K562 (cell line): ENCODE data around the gene TMEM203. TPM values are rescaled to one million over a fixed set of nuclear protein-coding genes. Genes with fewer than 3 reads are reported as not detected.
A peak's percentile ranks its signal among the peaks of the same experiment; 100 is the strongest.

Experiments used
- ARHGAP35 ChIP-seq: fragments of 450-650 bp; IDR thresholded peaks from 2 replicates; pipeline ENCODE4 v1.6.1; 2018; ENCODE audit not compliant: partially characterized antibody
- CUX1 ChIP-seq: fragments of 200-800 bp; sonication (Bioruptor generic); IDR thresholded peaks from 2 replicates; pipeline ENCODE4 v1.6.1; 2016; ENCODE audit warnings: missing genetic modification characterization, missing compliant biosample characterization
- FOXA1 ChIP-seq: fragments of 450-650 bp; IDR thresholded peaks from 2 replicates; pipeline ENCODE4 v1.6.1; 2016; ENCODE audit warnings: mild to moderate bottlenecking, borderline replicate concordance
- HDAC1 ChIP-seq, 2 experiments: fragments of 450-650 bp; IDR thresholded peaks; 2 replicates each; pipeline ENCODE4 v1.6.1; 2016 to 2017; ENCODE audit warnings: inconsistent platforms in 1 of 2, mild to moderate bottlenecking in 1 of 2, moderate library complexity in 1 of 2
- MAX ChIP-seq: sonication (generic); formaldehyde crosslinking; IDR thresholded peaks from 2 replicates; pipeline ENCODE4 v1.9.0; 2022; ENCODE audit warnings: mild to moderate bottlenecking, missing genetic modification reagents
- NR3C1 ChIP-seq: sonication (generic); formaldehyde crosslinking; IDR thresholded peaks from 2 replicates; pipeline ENCODE4 v1.8.1; 2022; ENCODE audit warnings: missing genetic modification reagents
- TCF7 ChIP-seq: sonication (generic); IDR thresholded peaks from 2 replicates; pipeline ENCODE4 v1.6.1; 2016; ENCODE audit warnings: antibody characterized with exemption, borderline replicate concordance
- TRIM25 ChIP-seq: fragments of 450-650 bp; IDR thresholded peaks from 2 replicates; pipeline ENCODE4 v1.7.0; 2016; ENCODE audit warnings: borderline replicate concordance
- ZFX ChIP-seq: sonication (generic); formaldehyde crosslinking; IDR thresholded peaks from 2 replicates; pipeline ENCODE4 v1.8.0; 2022; ENCODE audit warnings: mild to moderate bottlenecking, missing genetic modification reagents, moderate library complexity
- ZKSCAN8 ChIP-seq: fragments of 200-800 bp; sonication (Bioruptor generic); IDR thresholded peaks from 2 replicates; pipeline ENCODE4 v1.6.1; 2016; ENCODE audit warnings: missing genetic modification characterization, missing compliant biosample characterization
- polyA plus RNA-seq, 8 experiments: library from polyadenylated mRNA; depleted of rRNA in 4 of 8; stranded (reverse) in 5 of 8; unstranded in 3 of 8; fragments of >200 nt; fragmentation: Nextera tagmentation in 2 of 8; fragmentation: Illumina TruSeq in 1 of 8; extraction: Ambion mirVana in 2 of 8; extraction: Trizol in 1 of 8; gene quantifications; 2 replicates each; pipeline versions ENCODE4 v1.2.1 to v1.2.3, GENCODE V29; 2011 to 2014; ENCODE audit warnings: inconsistent platforms in 1 of 8, missing spikeins in 1 of 8
- total RNA-seq, 7 experiments: library from RNA; depleted of rRNA in 6 of 7; stranded (reverse); fragments of >200 nt in 6 of 7; fragmentation: Illumina TruSeq in 2 of 7; extraction: Trizol in 2 of 7; gene quantifications; 2 replicates each; pipeline versions ENCODE4 v1.2.1 to v1.2.3, GENCODE V29; 2011 to 2021; ENCODE audit warnings: low replicate concordance in 1 of 7

The TMEM203 gene
- total and polyA plus RNA-seq, 9 of the 15 experiments (the other 6 are each of a cell fraction or from before 2014, with no cell fraction given) = 8.8 to 59.5 (median 37.6) TPM

- TF ChIP-seq CUX1 (CRISPR knock-in tag) (no peak), HDAC1 (IDR thresholded peaks at IDR 0.05) (no peak), ARHGAP35 (no peak), NR3C1 (CRISPR knock-in tag) (no peak), ZKSCAN8 (no peak), FOXA1 (no peak), MAX (CRISPR knock-in tag) (peak; percentile 50; the same call in 1 of the 2 replicates), ZFX (CRISPR knock-in tag) (no peak), TCF7 (no peak), TRIM25 (no peak)
Measured at GRCh38 chr9:137220317-137221094, 15.1 kb upstream of the TMEM203 start (continued).
